GM18867 (cell line): ENCODE data around the gene TENM4.
"Not testable (repeated sequence)": the region's sequence is repeated elsewhere in the genome, so short reads cannot be mapped to it uniquely, and the experiment has no call there.

Experiments used
- ATAC-seq: cut with Tn5 transposase; IDR thresholded peaks from one replicate; pipeline ENCODE4 v1.9.1; 2021; ENCODE audit warnings: mild to moderate bottlenecking, moderate library complexity; ENCODE audit not compliant: unreplicated experiment

Gene TENM4

GRCh38 chr11:78879094-78879980 is 561.5 kb downstream of the TENM4 start:
- not testable (repeated sequence) for ATAC-seq

GRCh38 chr11:78878631-78879030 is 562.2 kb downstream of the TENM4 start:
- ATAC-seq: no peak

- ATAC-seq: no peak
Measured at GRCh38 chr11:78876676-78877075, 564.2 kb downstream of the TENM4 start.

DNA sequence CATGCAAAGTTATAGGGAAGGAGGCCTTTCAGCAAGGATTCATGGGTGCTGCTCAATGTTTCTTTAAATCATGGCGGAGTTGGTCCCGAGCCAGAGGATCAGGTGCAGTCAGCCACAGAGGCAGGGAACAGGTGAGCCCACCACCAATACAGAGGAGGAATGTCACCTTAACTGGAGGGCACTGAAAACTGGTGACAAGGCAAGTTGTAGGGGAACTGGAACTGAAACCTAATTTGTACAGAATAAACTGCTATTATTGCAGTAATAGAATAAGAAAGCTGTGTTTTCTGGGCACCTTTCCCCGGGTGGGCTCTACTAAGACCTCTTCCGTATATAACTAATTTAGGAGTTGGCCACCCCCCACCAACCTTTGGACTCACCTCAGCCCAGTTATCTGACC is 570.2 kb downstream of the TENM4 start:
- ATAC-seq: no peak

DNA sequence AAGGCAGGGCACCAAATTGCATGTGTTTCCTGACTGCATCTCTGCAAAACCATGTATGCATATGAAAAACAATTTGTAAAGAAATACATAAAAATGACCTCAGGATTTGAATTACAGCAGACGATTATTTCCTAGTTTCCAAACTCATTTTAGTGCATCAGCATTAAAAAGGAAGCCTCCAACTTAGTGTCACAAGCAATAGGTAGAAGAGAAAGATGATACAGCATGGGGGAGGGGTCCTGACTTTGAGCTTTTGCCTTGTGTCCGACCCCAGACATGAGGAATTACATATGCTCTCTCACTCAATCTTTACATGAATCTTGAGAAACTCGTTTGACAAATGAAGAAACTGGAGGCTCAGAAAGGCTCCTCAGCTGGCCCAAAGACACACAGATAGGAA is 571.5 kb downstream of the TENM4 start:
- ATAC-seq: no peak

DNA sequence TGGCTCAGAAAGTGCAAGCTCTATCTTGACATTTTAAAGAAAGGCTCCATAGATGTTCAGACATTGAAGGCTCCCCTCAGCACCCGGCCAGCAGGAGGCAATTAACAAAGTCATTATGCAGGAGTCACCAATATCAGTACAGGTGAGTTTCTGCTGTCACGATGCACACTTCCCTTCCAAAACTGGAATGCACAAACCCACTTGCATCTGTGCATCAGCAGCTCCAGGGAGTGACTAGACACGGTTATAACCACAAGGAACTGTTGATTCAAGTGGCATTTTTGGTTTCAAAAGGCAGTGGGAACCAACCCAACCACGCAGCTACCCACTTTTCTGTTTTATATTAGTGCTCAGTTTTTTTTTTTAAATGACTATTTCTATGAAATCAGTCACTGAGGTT is 572.3 kb downstream of the TENM4 start:
- ATAC-seq: no peak

GRCh38 chr11:78860720-78861422 is 580.0 kb downstream of the TENM4 start:
- ATAC-seq: no peak

DNA sequence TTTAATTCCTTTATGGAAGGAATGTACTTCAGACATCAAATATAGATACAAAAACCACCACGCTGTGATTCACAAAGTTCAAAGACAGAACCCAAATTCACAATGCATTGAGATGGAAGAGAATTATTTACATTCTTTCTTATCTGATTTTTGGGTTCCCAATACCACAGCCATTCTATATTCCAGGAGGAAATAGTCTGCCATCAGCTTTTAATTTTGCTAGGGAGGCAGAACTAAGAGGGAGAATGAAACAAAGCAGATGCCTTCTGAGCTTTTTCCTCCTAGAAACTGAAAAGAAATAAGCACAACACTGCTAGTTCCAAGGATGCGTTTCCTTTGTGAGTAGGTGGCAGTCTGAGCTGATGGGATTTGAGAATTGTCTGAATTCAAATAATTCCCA is 583.1 kb downstream of the TENM4 start:
- no peak for ATAC-seq

DNA sequence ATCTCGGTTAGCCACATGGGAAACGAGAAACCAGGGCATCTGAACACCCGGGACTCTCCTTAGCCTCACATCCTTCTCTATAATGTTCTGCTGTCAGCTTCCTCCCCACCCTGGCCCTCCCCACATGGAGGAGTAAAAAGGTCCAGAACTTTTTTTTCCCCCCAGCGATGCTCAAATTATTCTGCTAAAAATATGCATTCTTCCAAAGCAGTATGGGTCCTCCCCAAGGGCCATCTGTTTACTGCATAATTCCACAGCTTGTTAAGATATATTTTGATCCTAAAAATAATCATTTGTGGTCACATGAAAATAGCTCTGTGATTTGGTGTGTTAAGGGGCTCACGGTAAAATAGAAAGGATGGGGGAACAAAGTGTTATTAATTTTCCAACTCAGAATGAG is 584.6 kb downstream of the TENM4 start:
- ATAC-seq: no peak

DNA sequence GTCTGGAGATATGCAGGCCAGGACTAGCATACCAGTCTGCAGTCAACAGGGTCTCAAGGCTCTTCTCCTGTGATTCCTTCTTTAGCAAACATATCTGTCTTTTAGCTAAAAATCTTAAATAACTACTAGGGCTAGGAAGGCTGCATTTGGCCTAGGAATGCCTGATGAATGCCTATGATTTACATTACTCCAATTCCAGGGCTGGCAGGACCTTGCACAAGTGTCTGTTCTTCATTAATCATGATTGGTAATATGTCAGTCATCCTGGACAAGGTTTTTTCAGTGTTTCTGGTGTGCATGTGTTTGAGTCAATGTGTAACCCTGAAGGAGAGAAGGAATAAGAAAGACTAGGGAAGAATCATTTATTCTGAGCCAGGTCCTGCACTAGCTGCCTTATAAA is 585.7 kb downstream of the TENM4 start:
- no peak for ATAC-seq

GRCh38 chr11:78853521-78853920 is 587.3 kb downstream of the TENM4 start:
- ATAC-seq: no peak

DNA sequence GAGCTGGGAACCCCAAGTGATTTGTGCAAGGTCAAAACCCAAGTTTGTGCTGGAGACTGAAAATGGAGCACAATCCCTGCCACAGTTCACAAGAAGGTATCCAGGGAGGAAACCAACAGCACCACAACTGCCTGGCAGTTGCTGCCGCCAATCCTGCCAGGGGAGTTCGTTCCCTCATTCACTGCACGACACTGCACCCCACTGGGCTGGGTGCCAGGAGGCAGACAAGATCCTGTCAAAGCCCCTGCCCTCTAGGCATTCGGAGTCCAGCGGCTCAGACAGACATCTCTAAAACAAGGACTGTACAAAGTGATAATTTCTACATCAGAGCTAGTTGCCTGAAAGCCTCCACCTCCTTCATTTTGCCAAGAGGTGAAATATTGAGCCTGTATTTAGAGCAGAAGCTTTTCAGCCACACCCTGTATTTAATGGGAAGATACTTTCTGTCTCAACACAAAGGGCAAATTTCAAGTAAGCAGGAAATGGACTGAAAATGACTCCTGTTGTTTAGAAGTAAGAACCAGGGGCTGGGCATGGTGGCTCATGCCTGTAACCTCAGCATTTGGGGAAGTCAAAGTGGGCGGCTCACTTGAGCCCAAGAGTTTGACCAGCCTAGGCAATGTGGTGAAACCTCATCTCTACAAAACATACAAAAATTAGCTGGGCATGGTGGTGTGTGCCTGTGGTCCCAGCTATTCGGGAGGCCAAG is 588.8 kb downstream of the TENM4 start:
- ATAC-seq: no peak

- no peak for ATAC-seq
Measured at GRCh38 chr11:78850078-78850477, 590.8 kb downstream of the TENM4 start.

GRCh38 chr11:78846269-78846668 is 594.6 kb downstream of the TENM4 start:
- no peak for ATAC-seq

DNA sequence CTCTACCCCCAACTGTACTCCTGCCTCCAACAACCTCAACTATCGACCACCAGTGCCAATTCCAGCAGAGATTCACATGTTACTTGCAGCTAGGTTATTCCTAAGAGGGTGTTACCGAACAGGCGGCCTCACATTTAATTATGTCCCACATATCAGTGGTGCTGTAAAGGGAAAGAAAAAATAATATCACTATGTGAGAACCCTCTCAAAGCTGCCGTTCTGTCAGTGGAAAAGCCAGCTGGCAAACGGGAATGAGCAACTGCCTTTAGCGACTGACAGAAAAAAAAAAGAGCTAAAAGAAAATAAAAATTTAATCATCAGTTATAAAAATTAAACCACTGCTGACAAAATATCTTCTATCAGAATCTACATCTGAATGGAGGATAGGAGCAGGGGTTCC is 595.3 kb downstream of the TENM4 start:
- ATAC-seq: no peak

DNA sequence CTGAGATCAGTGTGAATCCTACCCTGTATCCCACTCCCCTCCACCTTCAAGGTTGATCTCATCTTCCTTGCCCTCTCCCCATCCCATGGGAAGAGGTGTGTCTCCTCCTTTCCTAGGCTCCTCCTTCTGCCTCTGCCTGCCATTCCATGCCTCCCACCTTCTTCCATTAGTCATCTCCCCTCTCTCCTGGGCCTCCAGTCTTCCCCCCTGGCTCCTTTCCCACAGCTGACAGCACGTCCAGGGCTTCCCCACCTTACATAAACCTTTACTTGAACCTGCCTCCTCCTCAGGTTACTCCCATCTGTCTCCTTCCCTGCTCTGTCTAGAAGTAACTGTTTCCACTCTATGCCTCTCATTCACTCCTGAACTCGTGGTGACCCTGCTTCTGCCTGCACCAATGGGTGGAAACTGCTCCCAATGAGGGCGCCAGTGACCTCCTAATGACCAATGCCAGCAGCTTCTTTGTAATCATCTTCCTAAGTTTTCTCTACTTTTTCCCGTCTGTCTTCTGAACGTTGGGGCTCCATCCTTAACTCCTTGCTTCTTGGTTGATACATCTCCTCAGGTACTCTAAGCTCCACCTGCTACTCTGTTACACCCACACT is 599.3 kb downstream of the TENM4 start:
- ATAC-seq: no peak

DNA sequence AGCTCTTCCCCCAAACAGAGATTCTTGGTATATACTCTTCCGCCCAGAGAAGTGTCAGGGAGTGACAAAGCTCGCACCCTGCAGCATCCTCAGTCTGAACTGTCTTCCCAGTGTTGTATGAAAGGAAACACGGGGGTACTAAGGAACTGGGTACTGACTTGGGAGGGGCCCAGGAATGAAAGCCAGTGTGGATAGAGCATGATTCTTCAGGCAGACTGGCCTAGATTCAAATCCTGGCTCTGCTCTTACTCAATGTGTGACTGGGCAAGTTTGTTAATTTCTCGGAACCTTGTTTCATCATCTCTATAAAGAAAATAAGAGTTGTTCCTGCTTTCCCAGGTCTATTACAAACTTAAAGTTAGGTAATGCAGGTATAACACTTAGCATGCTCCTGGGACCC is 600.2 kb downstream of the TENM4 start:
- ATAC-seq: no peak

- ATAC-seq: no peak
Measured at GRCh38 chr11:78840200-78840599, 600.6 kb downstream of the TENM4 start.

DNA sequence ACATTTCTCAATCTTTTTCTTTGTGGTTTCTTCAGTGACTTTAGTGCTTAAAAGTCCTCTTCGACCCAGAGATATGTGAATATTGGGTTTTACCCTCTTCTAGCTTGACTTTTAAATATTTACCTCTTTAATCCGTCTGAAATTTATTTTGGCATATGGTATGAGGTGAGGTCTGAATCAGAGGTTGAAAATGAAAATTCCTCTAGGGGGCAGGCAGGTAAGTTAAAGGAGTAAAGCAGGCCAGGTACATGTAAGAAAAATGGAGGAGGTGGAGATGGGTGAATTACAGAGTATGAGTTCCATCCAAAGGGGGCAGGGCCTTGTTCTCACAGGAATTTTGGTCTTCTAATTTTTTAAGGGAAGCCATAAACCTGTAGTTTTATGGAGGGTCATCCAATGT is 602.4 kb downstream of the TENM4 start:
- ATAC-seq: no peak

DNA sequence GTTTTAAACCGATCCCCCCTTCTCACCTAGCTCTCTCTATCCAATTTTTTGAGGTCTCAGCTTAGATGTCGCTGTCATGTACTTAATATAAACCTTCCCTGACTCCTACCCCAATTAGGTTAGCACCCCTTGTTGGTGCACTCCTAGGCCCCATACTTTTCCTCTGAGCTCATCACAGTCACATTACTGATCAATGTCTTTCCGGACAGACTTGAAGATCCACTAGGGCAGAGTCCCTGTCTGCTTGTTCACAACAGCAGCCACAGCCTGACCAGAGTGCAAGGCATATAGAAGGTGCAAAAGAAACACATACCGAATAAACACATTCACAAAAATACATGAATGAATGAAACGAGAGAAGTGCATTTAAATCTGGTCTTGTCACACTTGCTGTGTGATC is 605.2 kb downstream of the TENM4 start:
- ATAC-seq: no peak

- no peak for ATAC-seq
Measured at GRCh38 chr11:78834886-78835285, 605.9 kb downstream of the TENM4 start.
